Measurements from ENCODE around the gene RNF169.
"Not testable (repeated sequence)": the region's sequence is repeated elsewhere in the genome, so short reads cannot be mapped to it uniquely, and the experiment has no call there.

RNF169 gene

GRCh38 chr11:74771139-74771538 lies 22.5 kb downstream of the RNF169 start:
- no peak for DNase-seq

GRCh38 chr11:74773476-74773875 lies 24.8 kb downstream of the RNF169 start:
- DNase-seq, result no peak

DNA sequence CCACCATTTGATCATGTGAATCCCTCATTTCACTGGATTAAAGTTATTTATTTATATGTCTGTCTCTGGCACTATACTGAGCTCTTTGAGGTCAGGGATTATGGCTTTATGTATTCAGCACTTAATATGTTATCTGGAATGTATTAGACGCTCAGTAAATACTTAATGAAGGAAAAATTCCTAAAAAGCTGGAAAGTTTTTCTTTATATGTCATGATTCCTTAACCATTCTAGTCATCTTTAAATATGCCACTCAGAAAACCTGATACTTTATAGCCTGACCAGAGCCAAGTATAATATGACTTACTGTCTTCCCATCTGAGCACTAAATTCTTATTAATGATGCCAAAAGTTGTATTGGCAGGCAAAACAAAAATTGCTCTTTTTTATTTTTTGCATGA lies 27.1 kb downstream of the RNF169 start:
- DNase-seq, result no peak

GRCh38 chr11:74776546-74776945 lies 27.9 kb downstream of the RNF169 start:
- no peak for DNase-seq

- DNase-seq, result no peak
These were observed 28.4 kb downstream of the RNF169 start for GRCh38 chr11:74777038-74777437.

GRCh38 chr11:74777877-74778276 lies 29.2 kb downstream of the RNF169 start:
- DNase-seq, result no peak

DNA sequence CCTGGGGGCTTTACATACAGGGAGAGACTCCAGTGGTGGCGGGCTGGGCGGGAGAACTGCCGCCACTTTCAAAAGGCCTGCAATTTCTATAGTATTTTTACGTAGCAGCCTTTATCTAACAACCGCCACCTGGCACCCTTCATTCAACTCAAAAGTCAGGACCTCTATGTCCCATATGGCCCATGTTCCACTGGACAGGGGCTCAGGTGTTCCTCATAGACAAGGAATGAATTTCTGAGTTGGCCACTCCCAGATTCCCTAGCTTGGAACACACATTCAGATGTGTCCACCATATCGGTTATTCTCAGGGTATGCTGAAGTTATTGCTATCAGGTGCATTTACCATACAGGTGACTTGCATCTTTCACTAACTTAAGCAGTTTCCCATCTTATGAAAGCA lies 29.9 kb downstream of the RNF169 start:
- no peak for DNase-seq

GRCh38 chr11:74780248-74781005 lies 31.8 kb downstream of the RNF169 start:
- DNase-seq, result no peak

DNA sequence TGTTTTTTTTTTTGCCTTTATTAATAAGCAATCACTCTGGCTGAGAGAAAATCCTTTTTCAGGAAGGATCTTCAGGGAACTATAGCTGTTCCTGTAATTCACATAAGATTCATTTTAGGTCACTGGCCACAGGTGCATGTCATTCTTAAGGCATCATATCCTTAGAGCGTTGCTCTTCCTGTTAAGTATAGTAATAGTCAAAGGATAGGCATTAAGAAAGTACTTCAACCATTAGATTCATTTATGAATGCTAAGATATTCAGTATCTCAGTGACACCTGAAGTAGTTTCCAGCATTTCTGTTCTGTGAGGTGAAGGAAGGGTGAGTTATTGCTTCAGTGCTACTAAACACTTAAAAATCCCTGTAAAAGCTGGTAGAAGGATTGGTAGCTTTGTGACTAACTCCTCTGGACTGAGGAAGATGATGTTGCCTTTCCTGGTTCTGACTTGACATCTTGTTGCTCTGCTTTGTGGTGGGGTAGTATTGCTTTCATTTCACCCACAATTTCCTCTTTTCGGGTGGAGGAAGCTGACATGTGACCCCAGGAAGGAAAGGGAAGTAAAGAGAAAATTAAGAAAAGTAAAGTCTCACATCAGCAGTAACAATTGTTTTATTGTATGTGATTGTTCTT lies 34.7 kb downstream of the RNF169 start:
- no peak for DNase-seq

- no peak for DNase-seq
These were observed 35.6 kb downstream of the RNF169 start for GRCh38 chr11:74784234-74784633.

- no peak for DNase-seq
These were observed 36.1 kb downstream of the RNF169 start for GRCh38 chr11:74784726-74785125.

DNA sequence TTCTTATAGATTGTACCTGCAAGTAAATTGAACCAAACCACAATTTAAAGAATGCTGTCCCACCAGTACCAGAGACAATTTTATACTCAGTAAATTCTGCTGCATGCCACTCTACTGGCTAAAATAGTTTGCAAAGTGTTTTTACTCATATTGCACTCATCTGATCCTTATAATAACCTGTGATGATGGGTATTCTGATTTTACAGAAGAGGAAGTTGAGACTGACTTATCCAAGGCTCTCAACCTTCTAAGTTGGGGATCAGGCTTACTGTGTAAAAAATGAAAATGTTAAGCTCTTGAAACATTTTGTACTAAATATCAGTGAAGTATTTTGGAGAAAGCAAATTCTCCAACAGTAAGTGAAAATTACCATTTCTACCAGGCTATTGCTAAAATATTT lies 37.9 kb downstream of the RNF169 start:
- DNase-seq, result no peak

GRCh38 chr11:74791333-74792100 lies 42.9 kb downstream of the RNF169 start:
- no peak for DNase-seq

- no peak for DNase-seq
These were observed 57.6 kb downstream of the RNF169 start for GRCh38 chr11:74806267-74806666.

- DNase-seq, result no peak
These were observed 61.2 kb downstream of the RNF169 start for GRCh38 chr11:74809801-74810200.

GRCh38 chr11:74815966-74816365 lies 67.3 kb downstream of the RNF169 start:
- no peak for DNase-seq

GRCh38 chr11:74816664-74817063 lies 68.0 kb downstream of the RNF169 start:
- DNase-seq, result no peak

DNA sequence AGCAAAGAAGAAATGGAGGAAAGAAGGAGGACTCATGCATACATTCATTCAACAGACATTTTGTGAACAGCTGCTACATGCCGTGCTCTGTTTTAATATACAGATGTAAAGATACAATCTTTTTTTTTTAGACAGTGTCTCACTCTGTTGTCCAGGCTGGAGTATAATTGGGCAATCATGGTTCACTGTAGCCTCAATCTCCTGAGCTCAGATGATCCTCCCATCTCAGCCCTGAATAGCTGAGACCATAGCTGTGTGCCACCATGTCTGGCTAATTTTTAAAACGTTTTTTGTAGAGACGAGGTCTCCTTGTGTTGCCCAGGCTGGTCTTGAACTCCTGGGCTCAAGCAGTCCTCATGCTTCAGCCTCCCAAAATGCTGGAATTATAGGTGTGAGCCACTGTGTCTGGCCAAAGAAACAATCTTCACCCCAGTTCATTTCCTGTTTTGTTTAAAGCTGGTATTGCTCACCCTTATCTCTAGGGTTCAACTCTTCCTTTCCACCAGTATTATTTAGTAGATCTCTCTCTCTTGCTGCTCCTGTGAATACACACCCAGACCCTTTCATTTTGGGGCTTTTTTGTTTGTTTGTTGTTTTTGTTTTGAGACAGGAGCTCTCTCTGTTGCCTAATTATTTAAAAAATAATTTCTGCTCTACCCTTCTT lies 69.8 kb downstream of the RNF169 start:
- no peak for DNase-seq

DNA sequence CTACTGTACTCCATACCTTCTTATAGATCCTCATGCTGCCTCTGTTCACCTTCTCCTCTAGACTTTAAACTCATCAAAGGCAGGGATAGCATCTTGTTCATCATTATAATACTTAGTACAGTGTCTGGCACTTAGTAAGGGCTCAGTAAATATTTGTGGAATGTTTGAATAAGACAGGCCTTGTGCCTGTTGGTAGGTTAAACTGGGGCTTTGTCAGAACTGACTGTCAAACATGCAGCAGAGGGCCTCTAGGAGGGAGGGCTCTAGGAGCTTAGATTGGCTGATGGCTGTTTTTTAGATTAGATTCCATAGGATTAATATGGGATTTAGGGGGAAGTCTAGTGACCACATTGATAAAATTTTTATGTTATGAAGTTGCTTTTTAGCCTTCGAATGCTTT lies 70.8 kb downstream of the RNF169 start:
- no peak for DNase-seq

DNA sequence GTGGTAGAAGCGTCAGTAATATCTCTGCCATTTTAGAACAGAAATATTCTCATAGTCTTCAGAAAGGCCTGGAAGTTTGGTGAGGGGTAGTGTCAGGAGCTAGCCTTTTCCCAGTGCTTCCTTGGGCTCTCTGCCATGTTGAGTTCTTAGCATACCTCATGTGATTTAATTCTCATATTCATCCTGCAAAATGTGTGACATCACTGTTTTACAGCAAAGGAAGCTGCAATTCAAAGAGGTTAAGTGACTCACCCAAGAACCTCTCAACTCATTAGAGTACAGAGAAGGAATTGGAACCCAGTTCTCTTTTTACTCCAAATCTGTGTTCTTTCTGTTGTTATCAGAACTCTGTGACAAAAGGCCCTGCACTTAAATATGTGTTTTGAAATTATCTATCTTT lies 72.1 kb downstream of the RNF169 start:
- DNase-seq, result no peak

- no peak for DNase-seq
These were observed 73.5 kb downstream of the RNF169 start for GRCh38 chr11:74822170-74822569.

- DNase-seq, result no peak
These were observed 75.8 kb downstream of the RNF169 start for GRCh38 chr11:74824285-74824982.

GRCh38 chr11:74825596-74825995 lies 76.9 kb downstream of the RNF169 start:
- not testable (repeated sequence) for DNase-seq
